Right lobe of liver (tissue), 4 donors: ENCODE results near the gene C14orf132.

Source experiments
- POLR2A ChIP-seq: fragments of 450-650 bp; IDR thresholded peaks from one replicate; pipeline ENCODE4 v1.6.1; 2017; ENCODE audit warnings: antibody characterized with exemption, mild to moderate bottlenecking
- TF ChIP-seq, protein P1 (sequence below), 4 donors: fragments of 200-600 bp in 3 of 4; fragments of 450-650 bp in 1 of 4; IDR thresholded peaks; one replicate each; pipeline versions ENCODE4 v1.5.1 to v1.8.0; 2016 to 2022; ENCODE audit warnings: antibody characterized with exemption in 4 of 4, mild to moderate bottlenecking in 2 of 4
- donor health status: DM: no; HTN: no; CAD: no.
- donor health status: DM: no; HTN: no; CAD: no.
- donor health status: DM: no; HTN: yes; CAD: no.

DNA sequence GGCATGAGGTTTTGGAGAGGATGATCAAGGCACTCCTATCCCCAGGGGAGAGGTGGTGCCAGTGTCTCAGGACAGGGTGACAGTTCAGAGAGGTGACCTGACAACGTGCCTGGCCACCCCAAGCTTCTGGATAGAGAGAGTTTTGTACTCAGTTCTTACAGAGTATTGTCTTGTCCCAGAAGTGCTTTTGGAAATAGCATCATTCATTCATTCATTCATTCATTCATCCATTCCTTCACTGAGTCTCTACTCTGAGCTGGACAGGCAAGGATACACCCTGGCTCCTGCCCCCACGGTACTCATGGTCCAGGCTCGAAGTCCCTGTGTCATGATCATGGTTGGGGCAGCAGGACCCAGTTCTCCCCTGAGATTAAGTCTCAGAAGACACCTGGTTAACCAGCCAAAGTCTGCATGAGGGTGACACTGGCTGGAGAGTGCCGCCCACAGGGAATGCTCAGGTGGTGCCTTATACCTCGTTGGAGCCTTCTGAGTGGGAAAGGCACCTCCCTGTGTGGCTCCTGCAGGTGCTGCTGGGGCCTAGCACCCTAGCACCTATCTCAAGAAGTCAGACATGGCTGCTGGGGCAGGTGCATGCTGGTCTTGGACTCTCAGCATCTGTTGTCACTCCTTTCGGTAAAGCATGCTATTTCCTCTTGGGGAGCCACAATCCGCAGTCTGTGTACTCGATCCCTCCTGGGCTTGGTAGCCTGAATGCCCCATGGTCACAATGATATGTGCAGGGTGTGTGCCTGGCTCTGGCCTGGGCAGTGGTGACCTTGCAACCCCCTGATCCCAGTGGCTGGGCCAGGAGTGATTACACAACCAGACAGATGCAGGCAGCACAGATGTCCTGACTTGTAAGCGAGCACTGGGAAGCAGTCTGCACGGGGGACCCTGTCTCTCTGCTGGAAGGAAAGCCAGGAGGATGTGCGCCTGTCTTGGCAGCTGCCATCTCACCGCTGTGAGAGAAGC, 57.8 kb downstream of the C14orf132 start:
- TF ChIP-seq POLR2A = no peak
- TF ChIP-seq, protein P1, sequence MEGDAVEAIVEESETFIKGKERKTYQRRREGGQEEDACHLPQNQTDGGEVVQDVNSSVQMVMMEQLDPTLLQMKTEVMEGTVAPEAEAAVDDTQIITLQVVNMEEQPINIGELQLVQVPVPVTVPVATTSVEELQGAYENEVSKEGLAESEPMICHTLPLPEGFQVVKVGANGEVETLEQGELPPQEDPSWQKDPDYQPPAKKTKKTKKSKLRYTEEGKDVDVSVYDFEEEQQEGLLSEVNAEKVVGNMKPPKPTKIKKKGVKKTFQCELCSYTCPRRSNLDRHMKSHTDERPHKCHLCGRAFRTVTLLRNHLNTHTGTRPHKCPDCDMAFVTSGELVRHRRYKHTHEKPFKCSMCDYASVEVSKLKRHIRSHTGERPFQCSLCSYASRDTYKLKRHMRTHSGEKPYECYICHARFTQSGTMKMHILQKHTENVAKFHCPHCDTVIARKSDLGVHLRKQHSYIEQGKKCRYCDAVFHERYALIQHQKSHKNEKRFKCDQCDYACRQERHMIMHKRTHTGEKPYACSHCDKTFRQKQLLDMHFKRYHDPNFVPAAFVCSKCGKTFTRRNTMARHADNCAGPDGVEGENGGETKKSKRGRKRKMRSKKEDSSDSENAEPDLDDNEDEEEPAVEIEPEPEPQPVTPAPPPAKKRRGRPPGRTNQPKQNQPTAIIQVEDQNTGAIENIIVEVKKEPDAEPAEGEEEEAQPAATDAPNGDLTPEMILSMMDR (IDR thresholded peaks at IDR 0.05) = no peak
